GM21526 (cell line): ENCODE results near the gene ZNF474.

Source experiments
- ATAC-seq: cut with Tn5 transposase; IDR thresholded peaks from one replicate; pipeline ENCODE4 v1.9.1; 2021; ENCODE audit warnings: moderate library complexity; ENCODE audit not compliant: unreplicated experiment, low FRiP score

ZNF474 gene

GRCh38 chr5:122152266-122152900 is 23.0 kb downstream of the ZNF474 start:
- no peak for ATAC-seq

DNA sequence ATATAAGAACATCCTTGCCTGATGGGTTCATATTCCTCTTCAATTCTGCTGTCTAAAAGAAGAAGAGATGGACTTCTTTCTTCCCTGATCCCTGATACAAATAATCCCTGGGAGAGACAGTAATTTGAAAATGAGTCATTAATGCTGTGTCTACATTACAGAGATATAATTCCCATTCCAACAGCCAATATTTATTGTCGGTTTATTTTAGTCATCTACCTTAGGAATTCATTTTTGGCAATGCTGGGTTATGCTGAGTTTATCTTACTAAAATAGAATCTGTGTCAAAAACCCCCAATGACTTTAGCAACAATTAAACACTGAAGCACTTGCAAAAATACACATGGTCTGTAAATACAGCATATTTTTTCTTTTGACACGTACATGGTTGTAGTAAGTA is 23.9 kb downstream of the ZNF474 start:
- no peak for ATAC-seq

DNA sequence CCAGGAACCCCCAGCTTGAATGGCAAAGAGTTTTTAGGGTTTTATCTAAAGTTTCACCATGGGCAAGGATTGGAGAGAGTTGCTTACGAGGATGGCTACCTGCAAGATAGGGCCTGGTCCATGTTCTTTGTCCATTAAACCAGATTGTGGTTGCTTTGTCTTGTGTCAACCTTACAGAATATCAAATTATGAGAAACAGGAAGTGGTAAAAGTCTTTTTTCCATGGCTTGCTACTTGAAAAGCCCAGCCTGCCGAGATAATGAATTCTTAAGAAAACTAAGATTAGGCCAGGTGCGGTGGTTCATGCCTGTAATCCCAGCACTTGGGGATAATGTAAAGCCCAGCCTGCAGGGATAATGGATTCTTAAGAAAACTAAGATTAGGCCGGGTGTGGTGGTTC is 24.4 kb downstream of the ZNF474 start:
- ATAC-seq = no peak

- ATAC-seq = no peak
Measured at GRCh38 chr5:122154491-122154890, 25.1 kb downstream of the ZNF474 start.

GRCh38 chr5:122154910-122155309 is 25.6 kb downstream of the ZNF474 start:
- no peak for ATAC-seq

- no peak for ATAC-seq
Measured at GRCh38 chr5:122155546-122155945, 26.2 kb downstream of the ZNF474 start.

GRCh38 chr5:122156724-122157325 is 27.5 kb downstream of the ZNF474 start:
- ATAC-seq = no peak

DNA sequence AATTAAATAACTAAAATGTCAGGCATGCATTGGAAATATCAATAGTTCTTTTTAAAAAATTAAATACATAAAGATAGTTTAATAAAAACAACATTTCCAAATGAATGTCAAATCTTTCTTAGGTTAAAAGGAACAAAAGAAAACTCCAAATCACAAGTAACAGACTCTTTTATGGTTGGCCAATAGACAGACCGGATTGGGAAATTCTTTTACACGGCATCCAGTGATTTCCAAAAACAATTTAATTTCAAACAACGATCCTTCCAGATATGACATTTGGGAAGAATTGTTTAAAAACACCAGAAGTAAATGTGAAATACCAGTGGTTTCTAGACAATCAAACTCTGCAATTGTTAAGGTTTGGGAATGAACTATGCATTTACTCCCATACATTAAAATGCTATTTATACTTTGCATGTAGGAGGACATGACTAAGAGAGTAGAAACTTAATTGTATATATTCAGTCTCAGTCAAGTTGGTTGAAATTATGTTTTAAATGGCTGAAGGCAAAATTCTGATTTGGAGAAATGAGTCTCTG is 32.8 kb downstream of the ZNF474 start:
- ATAC-seq = no peak

DNA sequence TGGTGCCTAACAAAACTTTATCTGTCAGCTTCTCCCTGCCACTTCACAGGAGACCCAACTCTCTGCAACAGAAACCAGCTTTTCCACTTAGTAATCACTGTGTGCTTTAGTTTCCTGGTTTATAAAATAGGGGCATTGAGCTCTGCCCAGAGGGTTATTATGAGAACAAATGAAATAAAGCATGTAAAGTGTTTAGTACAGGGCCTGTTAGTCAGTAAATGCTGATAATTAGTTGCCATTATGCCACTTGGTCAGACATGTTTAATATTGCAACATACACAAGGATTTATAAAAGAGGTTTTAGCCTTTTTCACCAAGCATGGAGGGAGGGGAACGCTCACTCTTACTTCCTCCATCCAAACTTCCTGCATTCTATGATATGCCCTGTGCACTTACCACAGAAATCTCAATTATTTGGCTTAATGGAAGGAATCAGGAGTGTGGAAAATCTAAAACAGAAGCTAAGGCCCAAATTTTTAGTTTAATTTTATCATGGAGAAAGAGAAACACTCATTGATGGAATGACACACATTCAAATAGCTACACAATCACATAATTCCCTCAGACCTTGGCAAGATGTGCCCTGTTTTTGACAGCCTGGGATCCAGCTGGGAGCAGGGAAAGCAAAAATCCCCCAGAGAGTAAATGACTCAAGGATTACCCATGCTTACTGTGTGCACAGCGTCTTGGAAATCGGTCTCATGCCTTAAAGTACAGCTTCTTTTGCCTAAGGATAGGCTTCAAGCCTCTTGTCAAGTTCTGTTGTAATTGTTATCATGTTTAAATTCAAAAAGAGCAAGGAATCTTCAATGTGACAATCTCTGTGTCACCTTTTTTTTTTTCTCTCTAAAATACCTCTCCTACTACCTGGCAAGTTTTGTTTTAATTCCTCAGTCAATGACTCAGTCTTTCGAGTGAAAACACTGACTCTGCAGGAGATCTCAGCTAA is 34.0 kb downstream of the ZNF474 start:
- ATAC-seq = no peak

DNA sequence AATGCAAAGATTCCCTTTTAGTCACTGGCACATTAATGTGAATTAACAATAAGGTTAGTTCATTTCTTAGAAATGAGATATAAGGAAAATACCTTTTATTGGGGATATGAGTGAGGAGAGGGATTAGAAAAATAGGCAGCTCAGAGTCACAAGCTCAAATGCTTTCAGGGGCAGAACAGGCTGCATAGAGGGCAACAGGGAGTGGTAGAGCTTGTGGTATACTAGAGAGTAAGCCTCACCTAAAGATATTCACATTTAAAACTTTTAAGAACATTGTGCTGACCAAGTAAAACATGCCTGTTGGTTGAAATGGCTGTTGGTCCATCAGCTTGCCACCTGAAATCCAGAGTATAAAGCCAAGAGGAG is 34.7 kb downstream of the ZNF474 start:
- no peak for ATAC-seq

- ATAC-seq = no peak
Measured at GRCh38 chr5:122164831-122165558, 35.6 kb downstream of the ZNF474 start.

- no peak for ATAC-seq
Measured at GRCh38 chr5:122165559-122166078, 36.3 kb downstream of the ZNF474 start.

- no peak for ATAC-seq
Measured at GRCh38 chr5:122169350-122170103, 40.2 kb downstream of the ZNF474 start.

DNA sequence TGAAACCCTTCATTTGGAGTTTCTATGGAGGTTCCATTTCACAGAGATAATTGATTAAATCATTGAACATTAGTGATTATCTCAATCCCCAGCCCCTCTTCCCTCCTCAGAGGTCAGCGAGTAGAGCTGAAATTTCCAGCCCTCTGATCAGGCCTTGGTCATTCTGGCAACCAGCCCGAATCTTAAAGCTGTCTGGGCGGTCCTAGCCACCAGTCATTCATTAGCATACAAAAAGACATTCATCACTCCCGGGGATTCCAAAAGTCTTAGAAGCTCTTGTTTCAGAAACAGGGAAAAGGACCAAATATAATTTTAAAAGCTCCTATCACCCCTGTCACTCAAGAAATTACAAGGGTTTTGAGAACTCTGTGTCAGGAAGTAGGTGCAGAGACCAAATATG is 41.3 kb downstream of the ZNF474 start:
- no peak for ATAC-seq

GRCh38 chr5:122172207-122172606 is 42.9 kb downstream of the ZNF474 start:
- ATAC-seq = no peak

DNA sequence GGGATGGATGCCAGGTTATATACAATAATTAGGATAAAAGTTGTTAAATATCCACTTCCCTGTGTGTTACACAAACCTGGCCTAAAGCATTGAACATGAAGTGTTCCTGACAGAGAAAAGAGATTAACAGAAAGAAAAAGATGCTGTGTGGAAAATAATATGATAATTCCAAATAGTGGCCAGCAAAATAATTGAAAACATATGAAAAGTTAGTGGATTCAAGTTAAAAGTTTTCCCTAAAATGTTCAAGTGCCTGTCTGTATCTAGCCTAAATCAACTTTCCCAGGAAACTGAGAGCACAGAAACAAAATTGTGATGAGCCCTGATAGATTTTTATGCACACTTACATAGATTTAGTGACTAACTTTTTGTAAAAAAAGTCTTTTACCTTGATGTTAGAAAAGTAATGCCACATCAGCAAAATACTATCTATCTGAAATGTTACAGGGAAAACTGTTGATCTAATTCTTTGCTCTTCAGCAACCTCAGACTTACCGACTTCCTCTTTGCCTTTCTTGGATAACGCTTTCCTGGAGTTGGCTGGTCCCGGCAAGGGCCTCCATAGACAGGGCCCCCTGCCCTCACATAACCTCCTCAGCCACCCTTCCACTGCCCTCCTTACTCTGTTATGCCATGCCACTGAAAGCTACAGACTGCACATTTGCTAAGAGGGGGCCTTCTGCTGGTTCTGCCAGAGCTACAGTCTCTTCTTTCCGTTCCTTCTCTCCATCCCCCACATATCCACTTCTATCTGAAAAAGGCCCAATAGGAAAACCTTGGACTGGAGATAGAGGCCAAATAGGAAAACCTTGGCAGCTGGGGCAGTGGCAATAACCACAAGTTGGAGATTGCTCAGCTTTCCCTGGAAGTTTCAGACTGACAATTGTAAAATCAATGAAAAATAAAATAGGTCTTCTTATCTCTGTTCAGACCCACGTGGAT is 44.4 kb downstream of the ZNF474 start:
- no peak for ATAC-seq

DNA sequence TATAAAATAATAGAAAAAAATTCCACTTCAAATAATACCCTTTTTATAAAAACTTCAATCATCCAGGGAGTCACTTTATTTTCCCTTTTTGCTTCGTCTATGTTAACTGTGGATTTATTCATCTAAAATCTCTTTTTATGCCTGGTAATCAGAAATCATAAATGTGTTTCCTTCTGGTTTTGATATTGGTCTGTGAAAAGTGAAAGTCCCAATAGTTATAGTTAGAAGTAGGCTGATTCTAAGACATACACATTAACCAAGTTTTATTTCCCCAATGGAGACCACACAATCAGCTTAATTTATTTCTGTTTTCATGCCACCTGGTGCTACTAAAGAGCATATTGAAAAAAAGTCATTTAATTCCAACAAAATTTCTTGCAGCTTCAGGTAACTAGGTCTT is 45.7 kb downstream of the ZNF474 start:
- no peak for ATAC-seq

DNA sequence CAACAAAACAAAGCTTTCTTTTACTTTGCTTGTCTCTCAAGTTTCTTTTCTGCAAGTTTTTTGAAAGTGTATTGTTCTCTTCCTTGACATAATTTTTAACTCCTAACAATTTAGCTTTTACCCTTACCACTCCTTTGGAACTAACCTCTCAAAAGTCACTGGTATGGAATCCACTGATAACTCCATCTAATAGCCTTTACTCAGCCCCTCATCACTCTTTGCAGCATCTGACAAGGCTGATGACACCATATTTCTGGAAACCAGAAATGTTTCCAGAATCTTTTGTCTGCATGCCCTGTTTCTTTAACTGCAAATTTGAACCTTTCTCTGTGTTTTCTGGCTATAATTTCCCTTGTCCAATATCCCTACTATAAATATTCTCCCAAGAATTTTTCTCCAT is 46.5 kb downstream of the ZNF474 start:
- ATAC-seq = no peak

DNA sequence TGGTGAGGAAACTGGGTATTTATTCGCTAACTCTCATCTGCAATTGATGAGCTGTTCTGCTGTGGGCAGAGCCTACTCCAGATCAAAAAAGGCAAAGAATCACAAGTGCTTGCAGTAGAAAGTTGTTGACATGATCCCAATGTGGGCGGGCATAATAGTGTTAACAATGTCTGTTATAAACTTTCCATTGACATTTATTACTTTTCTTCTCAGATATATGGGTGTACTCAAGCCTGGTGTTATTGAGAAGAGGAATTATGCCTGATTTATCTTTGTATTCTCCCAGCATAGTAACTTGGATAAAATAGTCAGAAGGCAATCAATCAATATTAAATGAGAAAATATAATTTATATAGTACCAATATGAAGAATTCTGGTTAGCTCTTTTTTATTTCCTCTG is 47.8 kb downstream of the ZNF474 start:
- ATAC-seq = no peak
